HG02885 (cell line): ENCODE measurements around the gene TOM1L2.
A peak's percentile ranks its signal among the peaks of the same experiment; 100 is the strongest.

Experiments
- ATAC-seq: cut with Tn5 transposase; IDR thresholded peaks from one replicate; pipeline ENCODE4 v1.9.1; 2021; ENCODE audit warnings: mild to moderate bottlenecking; ENCODE audit not compliant: unreplicated experiment, poor library complexity

The TOM1L2 gene

GRCh38 chr17:17972126-17972951 is at the start of gene TOM1L2, which contains the start of gene DRC3:
TSS of gene TOM1L2 (minus strand) at chr17:17972400. CDS start at chr17:17972313, 87 bp downstream.
TSS of gene DRC3 (plus strand) at chr17:17972862. CDS start at chr17:17977599, 4,737 bp downstream.
- ATAC-seq: peak; percentile 91

- no peak for ATAC-seq
Observed at GRCh38 chr17:18021372-18021771, 49.2 kb upstream of the TOM1L2 start.

- no peak for ATAC-seq
Observed at GRCh38 chr17:18020971-18021370, 48.8 kb upstream of the TOM1L2 start.

GRCh38 chr17:18019838-18020154 is 47.6 kb upstream of the TOM1L2 start:
- ATAC-seq: no peak

- no peak for ATAC-seq
Observed at GRCh38 chr17:18018411-18018921, 46.3 kb upstream of the TOM1L2 start.

- ATAC-seq: no peak
Observed at GRCh38 chr17:18017958-18018357, 45.8 kb upstream of the TOM1L2 start.

GRCh38 chr17:18016426-18016825 is 44.2 kb upstream of the TOM1L2 start:
- ATAC-seq: no peak

GRCh38 chr17:18015593-18015992 is 43.4 kb upstream of the TOM1L2 start:
- no peak for ATAC-seq

- no peak for ATAC-seq
Observed at GRCh38 chr17:18014006-18014405, 41.8 kb upstream of the TOM1L2 start.

GRCh38 chr17:18011286-18011685 is 39.1 kb upstream of the TOM1L2 start:
- ATAC-seq: no peak

- no peak for ATAC-seq
Observed at GRCh38 chr17:18009609-18010420, 37.6 kb upstream of the TOM1L2 start.

GRCh38 chr17:18008496-18009268 is 36.5 kb upstream of the TOM1L2 start:
- ATAC-seq: no peak

GRCh38 chr17:18006495-18007239 is 34.5 kb upstream of the TOM1L2 start:
- ATAC-seq: no peak

GRCh38 chr17:18005496-18005895 is 33.3 kb upstream of the TOM1L2 start:
- ATAC-seq: no peak

- no peak for ATAC-seq
Observed at GRCh38 chr17:18004884-18005305, 32.7 kb upstream of the TOM1L2 start.

GRCh38 chr17:18004345-18004744 is 32.1 kb upstream of the TOM1L2 start:
- no peak for ATAC-seq

GRCh38 chr17:18002171-18002570 is 30.0 kb upstream of the TOM1L2 start:
- no peak for ATAC-seq

- ATAC-seq: no peak
Observed at GRCh38 chr17:18000030-18000408, 27.8 kb upstream of the TOM1L2 start.

GRCh38 chr17:17999364-18000029 is 27.3 kb upstream of the TOM1L2 start:
- ATAC-seq: no peak
